Stimulated activated CD8-positive, alpha-beta memory T cell treated with anti-CD3 and anti-CD28 coated beads, Interleukin-7, amount 100 ng/mL, for 4 hours (primary cell): ENCODE results near the gene RNF215.

ENCODE experiments used
- DNase-seq, 2 donors: peaks; one replicate each; pipeline ENCODE4 v3.0.0-alpha.2; 2020; ENCODE audit warnings: low read depth in 2 of 2

Gene RNF215

DNA sequence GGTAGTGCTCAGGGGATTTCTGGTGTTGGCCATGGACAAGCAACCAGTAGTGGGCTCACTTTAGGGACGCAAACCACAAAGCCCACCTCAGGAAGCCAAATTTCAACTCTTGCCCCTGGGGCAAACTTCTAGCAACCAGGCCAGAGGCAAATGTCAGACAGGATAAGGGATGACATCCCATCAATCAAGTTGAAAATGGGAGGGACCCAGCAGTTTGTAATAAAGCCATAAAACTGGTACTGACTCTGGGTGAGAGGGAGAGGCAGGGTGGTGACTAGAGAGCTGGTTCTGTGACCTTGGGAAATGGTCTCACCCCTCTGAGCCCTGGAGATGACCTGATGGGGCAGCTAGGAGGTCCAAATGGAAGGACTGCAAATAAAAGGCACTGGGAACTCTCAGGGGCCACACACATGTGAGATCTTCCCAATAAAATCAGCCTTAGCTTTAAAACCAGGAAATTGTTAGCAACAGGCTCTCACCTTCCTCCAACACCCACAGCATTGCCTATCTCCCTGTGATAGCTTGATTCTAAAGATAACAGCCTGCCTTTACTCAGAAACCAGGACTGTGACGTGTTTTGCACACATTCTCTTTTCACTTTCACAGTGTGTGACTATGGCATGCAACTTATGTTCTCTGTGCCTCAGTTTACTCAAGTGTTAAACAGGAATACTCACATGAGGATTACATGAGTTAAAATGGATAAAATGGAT lies 54.1 kb downstream of the RNF215 start:
- DNase-seq = no peak

DNA sequence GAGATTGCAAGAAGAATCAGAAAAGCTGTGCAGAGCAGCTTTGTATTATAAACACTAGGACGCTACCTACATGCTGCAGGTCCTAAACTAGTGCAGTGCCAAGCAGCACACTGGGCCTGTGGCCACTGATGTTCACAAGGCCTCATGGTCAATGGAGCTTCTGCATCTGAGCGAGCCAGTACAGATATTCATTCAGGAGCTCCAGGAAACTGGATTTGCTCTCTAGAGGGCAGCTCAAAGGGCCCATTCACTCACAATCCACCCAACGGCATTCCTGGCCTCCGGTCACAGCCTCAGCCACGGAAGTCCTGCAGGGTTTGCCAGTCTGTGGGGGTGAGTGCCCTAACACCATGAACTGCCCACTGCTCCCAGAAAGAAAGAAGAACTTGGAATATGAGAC lies 54.7 kb downstream of the RNF215 start:
- no peak for DNase-seq
